ENCODE measurements around the gene CFAP43.
A peak's percentile ranks its signal among the peaks of the same experiment; 100 is the strongest.

CFAP43 gene

DNA sequence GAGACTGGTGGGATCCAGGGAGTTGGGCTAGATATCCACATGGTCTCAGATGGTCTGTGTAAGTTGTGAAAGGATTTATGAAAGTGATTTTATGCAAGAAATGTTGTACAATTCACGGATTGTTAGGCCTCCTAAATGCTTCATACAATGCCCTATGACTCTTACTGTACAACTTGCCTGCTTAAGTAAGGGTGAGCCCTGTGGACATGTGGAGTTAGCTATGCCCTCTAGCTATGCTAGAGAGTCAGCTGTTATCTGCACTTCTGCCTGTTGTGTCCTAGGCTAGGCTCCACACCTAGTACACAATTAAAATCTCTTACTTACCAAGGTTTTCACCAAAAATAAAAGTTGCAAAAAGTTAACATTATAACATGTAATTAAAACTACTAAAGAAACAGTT is 1.7 kb upstream of the CFAP43 start:
- Histone ChIP-seq H3K23ac (ENCODE audit: low read length in 2 of 2) (no peak overlapping the region), H3K36me3 (ENCODE audit: control insufficient read depth in 1 of 2, insufficient read depth in 2 of 2, low read depth in 1 of 2, low read length in 2 of 2) (no peaks in the 10 kb centered on the region), H3K9ac (ENCODE audit: low read length) (no peak overlapping the region), H3K27ac (ENCODE audit: low read length, poor library complexity, severe bottlenecking) (no peak overlapping the region), H3K4ac (ENCODE audit: low read depth in 1 of 2, low read length in 2 of 2) (no peak overlapping the region), H3K9me3 (ENCODE audit: control insufficient read depth, low read length) (peaks cover 9% of the 10 kb centered on the region), H3K79me1 (replicated peaks; ENCODE audit: low read length, poor library complexity, severe bottlenecking) (no peaks in the 10 kb centered on the region), H3K27me3 (ENCODE audit: control insufficient read depth in 1 of 2, insufficient read depth in 1 of 2, low read length in 2 of 2) (peaks cover 0 to 7% of the 10 kb centered on the region in 2 experiments), H3K4me1 (ENCODE audit: control insufficient read depth, insufficient read depth, low read depth, low read length) (peaks cover 7% of the 10 kb centered on the region), H2BK5ac (ENCODE audit: low read depth, low read length, poor library complexity, severe bottlenecking) (no peak overlapping the region), H2BK12ac (ENCODE audit: low read length in 2 of 2) (no peak overlapping the region), H2BK120ac (ENCODE audit: low read depth, low read length) (no peak overlapping the region), H2BK15ac (ENCODE audit: low read depth, poor library complexity, severe bottlenecking) (no peak overlapping the region), H4K8ac (ENCODE audit: low read length) (no peak overlapping the region), H2AK5ac (ENCODE audit: low read length, severe bottlenecking) (no peak overlapping the region), H3K18ac (ENCODE audit: low read depth in 1 of 2, low read length in 2 of 2) (no peak overlapping the region), H3K4me2 (ENCODE audit: low read length, poor library complexity, severe bottlenecking) (no peak overlapping the region), H4K91ac (ENCODE audit: low read length) (no peak overlapping the region), H3K4me3 (ENCODE audit: insufficient read depth in 1 of 2, low read depth in 1 of 2, low read length in 2 of 2) (no peak overlapping the region), H2AFZ (ENCODE audit: low read depth, low read length) (no peak overlapping the region), H3K14ac (ENCODE audit: low read length in 2 of 2) (no peak overlapping the region)
- no peak for DNase-seq
- WGBS = 100% methylated on average over 1 of the region's 1 CpG

DNA sequence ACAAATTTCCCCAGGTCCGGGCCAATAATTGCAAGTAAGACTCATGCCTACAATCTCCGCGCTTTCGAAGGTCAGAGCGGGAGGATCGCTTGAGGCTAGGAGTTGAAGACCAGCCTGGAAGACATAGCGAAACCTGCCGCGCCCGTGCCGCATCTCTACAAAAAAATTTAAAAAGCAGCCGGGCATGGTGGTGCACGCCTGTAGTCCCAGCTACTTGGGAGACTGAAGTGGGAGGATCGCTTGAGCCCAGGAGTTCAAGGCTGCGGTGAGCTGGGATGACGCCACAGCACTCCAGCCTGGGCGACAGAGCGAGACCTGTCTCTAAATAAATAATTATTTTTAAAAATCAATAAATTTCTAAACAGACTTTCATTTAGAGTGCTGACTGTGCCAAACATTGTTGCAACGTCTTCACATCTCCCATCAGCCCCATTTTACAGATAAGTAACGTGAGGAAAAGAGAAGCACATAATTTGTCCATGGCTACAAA is 494 bp upstream of the CFAP43 start:
- Histone ChIP-seq H3K18ac (ENCODE audit: low read depth in 1 of 2, low read length in 2 of 2) (no peak overlapping the region), H2BK5ac (ENCODE audit: low read depth, low read length, poor library complexity, severe bottlenecking) (no peak overlapping the region), H3K4me3 (ENCODE audit: insufficient read depth in 1 of 2, low read depth in 1 of 2, low read length in 2 of 2) (peak overlapping the region; percentile 51 to 88), H2BK15ac (ENCODE audit: low read depth, poor library complexity, severe bottlenecking) (no peak overlapping the region), H3K27me3 (ENCODE audit: control insufficient read depth in 1 of 2, insufficient read depth in 1 of 2, low read length in 2 of 2) (no peaks in the 10 kb centered on the region), H2AK5ac (ENCODE audit: low read length, severe bottlenecking) (no peak overlapping the region), H3K4me1 (ENCODE audit: control insufficient read depth, insufficient read depth, low read depth, low read length) (peaks cover 7% of the 10 kb centered on the region), H3K4ac (ENCODE audit: low read depth in 1 of 2, low read length in 2 of 2) (no peak overlapping the region), H2BK120ac (ENCODE audit: low read depth, low read length) (no peak overlapping the region), H3K9ac (ENCODE audit: low read length) (peak overlapping the region; percentile 97), H2AFZ (ENCODE audit: low read depth, low read length) (peak overlapping the region; percentile 64), H4K91ac (ENCODE audit: low read length) (no peak overlapping the region), H3K79me1 (replicated peaks; ENCODE audit: low read length, poor library complexity, severe bottlenecking) (no peaks in the 10 kb centered on the region), H4K8ac (ENCODE audit: low read length) (no peak overlapping the region), H3K27ac (ENCODE audit: low read length, poor library complexity, severe bottlenecking) (no peak overlapping the region), H3K4me2 (ENCODE audit: low read length, poor library complexity, severe bottlenecking) (peak overlapping the region; percentile 98), H3K14ac (ENCODE audit: low read length in 2 of 2) (no peak overlapping the region), H3K9me3 (ENCODE audit: control insufficient read depth, low read length) (peaks cover 9% of the 10 kb centered on the region), H3K23ac (ENCODE audit: low read length in 2 of 2) (no peak overlapping the region), H3K36me3 (ENCODE audit: control insufficient read depth in 1 of 2, insufficient read depth in 2 of 2, low read depth in 1 of 2, low read length in 2 of 2) (no peaks in the 10 kb centered on the region), H2BK12ac (ENCODE audit: low read length in 2 of 2) (no peak overlapping the region)
- no peak for DNase-seq
- 6% methylated on average over 14 of the region's 20 CpGs for WGBS

DNA sequence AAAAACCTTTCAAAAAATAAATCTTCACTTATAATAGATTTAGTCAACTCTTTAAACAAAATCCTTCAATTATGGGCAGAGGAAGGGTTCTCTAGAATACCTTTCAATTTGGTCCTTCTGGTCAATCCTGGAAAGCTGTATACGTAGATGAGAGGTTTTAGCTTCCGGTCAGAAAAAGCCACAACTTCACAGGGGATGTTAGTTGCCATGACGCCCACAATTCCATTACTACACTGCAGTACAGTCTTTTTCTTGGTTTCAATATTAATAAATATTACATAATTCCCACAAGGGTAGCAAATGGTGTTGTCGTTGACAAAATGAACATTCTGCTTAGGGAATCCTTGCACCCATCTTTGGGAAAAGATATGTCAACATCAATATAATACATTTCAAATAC is 1.7 kb downstream of the CFAP43 start:
- H3K9me3 ChIP-seq (ENCODE audit: control insufficient read depth, low read length) = peaks cover 8% of the 10 kb centered on the region
- WGBS = 93% methylated on average over 3 of the region's 4 CpGs
- no peak overlapping the region for H3K14ac ChIP-seq (ENCODE audit: low read length in 2 of 2)
- H3K4me2 ChIP-seq (ENCODE audit: low read length, poor library complexity, severe bottlenecking) = no peak overlapping the region
- no peak overlapping the region for H3K4me3 ChIP-seq (ENCODE audit: insufficient read depth in 1 of 2, low read depth in 1 of 2, low read length in 2 of 2)
- no peaks in the 10 kb centered on the region for H3K79me1 ChIP-seq (replicated peaks; ENCODE audit: low read length, poor library complexity, severe bottlenecking)
- no peaks in the 10 kb centered on the region for H3K27me3 ChIP-seq (ENCODE audit: control insufficient read depth in 1 of 2, insufficient read depth in 1 of 2, low read length in 2 of 2)
- no peak overlapping the region for H3K27ac ChIP-seq (ENCODE audit: low read length, poor library complexity, severe bottlenecking)
- H2BK12ac ChIP-seq (ENCODE audit: low read length in 2 of 2) = no peak overlapping the region
- no peaks in the 10 kb centered on the region for H3K36me3 ChIP-seq (ENCODE audit: control insufficient read depth in 1 of 2, insufficient read depth in 2 of 2, low read depth in 1 of 2, low read length in 2 of 2)
- no peak overlapping the region for H2BK15ac ChIP-seq (ENCODE audit: low read depth, poor library complexity, severe bottlenecking)
- H4K91ac ChIP-seq (ENCODE audit: low read length) = no peak overlapping the region
- no peak overlapping the region for H2AK5ac ChIP-seq (ENCODE audit: low read length, severe bottlenecking)
- H3K4me1 ChIP-seq (ENCODE audit: control insufficient read depth, insufficient read depth, low read depth, low read length) = peaks cover 7% of the 10 kb centered on the region
- H3K4ac ChIP-seq (ENCODE audit: low read depth in 1 of 2, low read length in 2 of 2) = no peak overlapping the region
- no peak overlapping the region for H4K8ac ChIP-seq (ENCODE audit: low read length)
- H2BK120ac ChIP-seq (ENCODE audit: low read depth, low read length) = no peak overlapping the region
- H2BK5ac ChIP-seq (ENCODE audit: low read depth, low read length, poor library complexity, severe bottlenecking) = no peak overlapping the region
- no peak overlapping the region for H3K9ac ChIP-seq (ENCODE audit: low read length)
- no peak for DNase-seq
- H2AFZ ChIP-seq (ENCODE audit: low read depth, low read length) = no peak overlapping the region
- no peak overlapping the region for H3K18ac ChIP-seq (ENCODE audit: low read depth in 1 of 2, low read length in 2 of 2)
- no peak overlapping the region for H3K23ac ChIP-seq (ENCODE audit: low read length in 2 of 2)

DNA sequence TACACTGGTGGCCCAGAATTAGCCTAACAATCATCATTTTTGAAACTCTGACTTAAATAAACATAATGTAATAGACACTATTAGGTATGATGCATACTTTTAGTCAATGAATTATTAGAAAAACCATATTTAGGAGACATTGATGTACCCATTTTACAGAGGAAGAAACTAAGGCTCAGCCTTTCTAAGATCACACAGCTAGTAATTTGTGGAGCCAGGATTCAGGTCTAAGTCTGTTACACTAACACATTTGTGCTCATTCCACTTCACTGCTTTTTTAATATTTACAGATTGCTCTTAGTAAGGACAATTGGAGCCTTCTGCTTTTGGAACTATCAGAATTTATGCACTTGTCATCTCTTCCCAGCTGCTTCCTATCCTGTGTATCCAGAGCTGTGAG is 8.9 kb downstream of the CFAP43 start:
- no peaks in the 10 kb centered on the region for H3K4me1 ChIP-seq (ENCODE audit: control insufficient read depth, insufficient read depth, low read depth, low read length)
- no peak overlapping the region for H3K23ac ChIP-seq (ENCODE audit: low read length in 2 of 2)
- no peak overlapping the region for H3K4me3 ChIP-seq (ENCODE audit: insufficient read depth in 1 of 2, low read depth in 1 of 2, low read length in 2 of 2)
- no peak overlapping the region for H2BK5ac ChIP-seq (ENCODE audit: low read depth, low read length, poor library complexity, severe bottlenecking)
- no peak overlapping the region for H4K8ac ChIP-seq (ENCODE audit: low read length)
- H2BK15ac ChIP-seq (ENCODE audit: low read depth, poor library complexity, severe bottlenecking) = no peak overlapping the region
- H2BK12ac ChIP-seq (ENCODE audit: low read length in 2 of 2) = no peak overlapping the region
- H3K4ac ChIP-seq (ENCODE audit: low read depth in 1 of 2, low read length in 2 of 2) = no peak overlapping the region
- no peaks in the 10 kb centered on the region for H3K9me3 ChIP-seq (ENCODE audit: control insufficient read depth, low read length)
- H3K9ac ChIP-seq (ENCODE audit: low read length) = no peak overlapping the region
- H2AK5ac ChIP-seq (ENCODE audit: low read length, severe bottlenecking) = no peak overlapping the region
- H3K27ac ChIP-seq (ENCODE audit: low read length, poor library complexity, severe bottlenecking) = no peak overlapping the region
- H3K27me3 ChIP-seq (ENCODE audit: control insufficient read depth in 1 of 2, insufficient read depth in 1 of 2, low read length in 2 of 2) = peaks cover 0 to 25% of the 10 kb centered on the region in 2 experiments
- no peak overlapping the region for H3K14ac ChIP-seq (ENCODE audit: low read length in 2 of 2)
- no peak overlapping the region for H3K18ac ChIP-seq (ENCODE audit: low read depth in 1 of 2, low read length in 2 of 2)
- no peak overlapping the region for H3K4me2 ChIP-seq (ENCODE audit: low read length, poor library complexity, severe bottlenecking)
- no peak for DNase-seq
- no peaks in the 10 kb centered on the region for H3K79me1 ChIP-seq (replicated peaks; ENCODE audit: low read length, poor library complexity, severe bottlenecking)
- H2BK120ac ChIP-seq (ENCODE audit: low read depth, low read length) = no peak overlapping the region
- H4K91ac ChIP-seq (ENCODE audit: low read length) = no peak overlapping the region
- no peak overlapping the region for H2AFZ ChIP-seq (ENCODE audit: low read depth, low read length)
- no peaks in the 10 kb centered on the region for H3K36me3 ChIP-seq (ENCODE audit: control insufficient read depth in 1 of 2, insufficient read depth in 2 of 2, low read depth in 1 of 2, low read length in 2 of 2)
